ENCODE data around the gene CHRNA3. TPM values are rescaled to one million over a fixed set of nuclear protein-coding genes. Genes with fewer than 3 reads are reported as not detected.
"Not testable (repeated sequence)": the region's sequence is repeated elsewhere in the genome, so short reads cannot be mapped to it uniquely, and the experiment has no call there.

The CHRNA3 gene
- total RNA-seq, 1 donor from 2014 or later, result not detected

DNA sequence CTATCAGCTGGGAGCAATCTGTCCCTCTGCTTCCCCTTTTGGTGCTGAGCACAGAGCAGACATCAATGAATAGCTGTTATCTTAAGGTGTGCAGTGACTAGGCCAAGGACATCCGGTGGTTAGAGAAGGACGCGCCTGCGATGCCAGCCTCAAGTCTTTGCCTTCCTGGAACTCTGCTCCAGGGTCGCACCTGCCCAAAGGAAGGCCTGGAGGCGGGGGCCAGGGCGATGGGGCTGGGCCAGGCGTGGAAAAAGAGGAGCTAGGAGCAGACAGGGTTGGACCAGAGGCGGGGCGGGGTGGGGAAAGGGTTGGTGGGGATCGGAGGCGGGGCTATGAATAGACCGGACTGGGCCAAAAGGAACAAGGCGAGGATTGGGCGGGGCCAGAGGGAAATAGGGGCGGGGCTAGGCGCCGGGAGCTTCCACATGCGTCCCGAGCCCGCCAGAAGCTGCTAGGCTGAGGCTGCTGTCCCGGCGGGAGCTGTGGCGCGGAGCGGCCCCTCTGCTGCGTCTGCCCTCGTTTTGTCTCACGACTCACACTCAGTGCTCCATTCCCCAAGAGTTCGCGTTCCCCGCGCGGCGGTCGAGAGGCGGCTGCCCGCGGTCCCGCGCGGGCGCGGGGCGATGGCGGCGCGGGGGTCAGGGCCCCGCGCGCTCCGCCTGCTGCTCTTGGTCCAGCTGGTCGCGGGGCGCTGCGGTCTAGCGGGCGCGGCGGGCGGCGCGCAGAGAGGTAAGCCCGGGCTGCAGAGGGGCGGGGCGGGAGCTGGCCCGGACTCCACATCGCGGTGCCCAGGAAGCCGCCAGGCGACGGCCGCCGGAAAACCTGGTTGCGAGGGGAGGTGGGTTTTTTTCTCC is 55.5 kb downstream of the CHRNA3 start, which contains the start of gene CHRNA5:
Gene CHRNA5 (plus strand): TSS at position 424 of the 854 bp plus-strand sequence. CDS start 200 bp downstream, at position 624.
- no peak for DNase-seq (ENCODE audit: extremely low read depth, low read depth, low spot score)

DNA sequence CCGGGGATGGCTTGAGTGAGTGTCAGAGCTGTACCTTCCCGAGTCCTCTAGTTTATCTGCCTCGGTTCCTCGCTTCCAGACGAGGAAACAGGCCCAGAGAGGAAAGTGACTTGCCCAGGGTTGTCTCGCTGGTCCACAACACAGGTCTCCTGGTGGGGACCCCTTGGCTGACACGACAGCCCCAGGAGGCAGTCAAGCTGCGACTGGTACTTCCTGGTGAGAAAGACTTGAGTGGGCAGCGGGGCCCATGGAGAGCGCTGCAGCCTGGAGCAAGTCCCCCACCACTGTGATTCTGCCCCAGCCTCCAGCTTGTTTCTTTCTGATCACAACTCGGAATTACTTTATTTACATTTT is 56.1 kb downstream of the CHRNA3 start:
- no peak for DNase-seq (ENCODE audit: extremely low read depth, low read depth, low spot score)

DNA sequence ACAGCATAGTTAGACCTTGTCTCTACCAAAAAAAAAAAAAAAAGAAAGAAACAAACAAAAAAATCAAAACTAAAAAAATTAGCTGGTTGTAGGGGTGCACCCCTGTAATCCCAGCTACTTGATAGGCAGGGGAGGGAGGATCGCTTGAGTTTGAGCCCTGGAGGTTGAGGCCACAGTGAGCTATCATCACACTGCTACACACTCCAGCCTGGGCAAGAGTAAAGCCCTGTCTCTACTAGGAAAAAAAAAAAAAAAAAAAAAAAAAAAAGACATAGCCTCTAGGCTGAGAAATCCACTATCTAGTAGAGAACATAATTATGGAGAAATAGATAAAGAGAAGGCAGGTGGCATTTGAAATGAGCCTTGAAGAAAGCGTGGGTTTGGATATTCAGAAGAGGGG is 57.7 kb downstream of the CHRNA3 start:
- no peak for DNase-seq (ENCODE audit: extremely low read depth, low read depth, low spot score)

- DNase-seq (ENCODE audit: extremely low read depth, low read depth, low spot score), result no peak
Measured at GRCh38 chr15:78561490-78561889, 59.3 kb downstream of the CHRNA3 start.

DNA sequence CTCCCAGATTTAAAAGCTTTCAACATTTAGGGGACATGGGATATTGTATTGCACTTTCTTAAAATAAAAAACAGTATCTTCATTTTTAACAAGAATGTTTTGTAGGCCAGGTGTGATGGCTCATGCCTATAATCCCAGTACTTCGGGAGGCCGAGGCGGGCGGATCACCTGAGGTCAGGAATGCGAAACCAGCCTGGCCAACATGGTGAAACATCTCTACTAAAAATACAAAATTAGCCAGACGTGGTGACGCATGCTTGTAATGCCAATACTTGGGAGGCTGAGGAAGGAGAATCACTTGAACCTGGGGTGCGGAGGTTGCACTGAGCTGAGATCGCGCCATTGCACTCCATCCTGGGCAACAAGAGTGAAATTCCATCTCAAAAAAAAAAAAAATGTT is 60.6 kb downstream of the CHRNA3 start:
- not testable (repeated sequence) for DNase-seq (ENCODE audit: extremely low read depth, low read depth, low spot score)

DNA sequence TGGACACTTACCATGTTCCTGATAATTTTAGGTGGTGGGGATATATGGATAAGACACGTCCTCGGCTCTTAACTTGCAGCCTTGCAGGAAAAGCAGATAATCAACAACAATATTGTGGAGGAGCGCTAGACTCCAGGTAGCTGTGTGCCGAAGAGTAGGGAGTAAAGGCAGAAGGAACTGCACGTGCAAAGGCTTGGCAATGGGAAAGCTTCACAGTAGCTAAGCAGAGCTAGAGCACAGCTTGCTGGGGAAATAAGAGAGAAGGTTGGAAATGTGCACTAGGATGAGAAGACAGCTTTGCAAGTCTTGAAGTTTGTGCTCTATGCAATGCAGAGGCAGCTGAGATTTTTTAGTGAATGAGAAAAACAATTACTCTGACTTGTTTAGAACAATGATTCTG is 68.2 kb downstream of the CHRNA3 start:
- DNase-seq (ENCODE audit: extremely low read depth, low read depth, low spot score), result no peak

GRCh38 chr15:78551902-78552301 is 68.9 kb downstream of the CHRNA3 start:
- no peak for DNase-seq (ENCODE audit: extremely low read depth, low read depth, low spot score)

DNA sequence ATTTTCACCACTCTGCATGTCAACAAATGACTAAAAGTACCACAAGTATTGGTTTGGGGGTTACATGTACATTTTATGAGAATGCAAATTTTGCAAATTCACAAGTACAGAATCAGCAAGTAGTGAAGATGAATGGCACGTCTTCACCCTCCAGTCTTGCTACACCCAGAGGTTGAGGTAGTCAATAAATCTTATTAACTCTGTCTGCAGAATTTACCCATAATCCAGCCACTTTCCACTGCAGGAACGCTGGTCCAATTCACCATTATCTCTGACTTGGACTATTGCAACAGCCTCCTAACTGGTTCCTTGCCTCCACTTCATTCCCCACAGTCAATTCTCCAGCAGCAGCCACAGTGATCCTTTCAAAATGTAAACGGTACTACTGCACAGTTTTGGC is 70.0 kb downstream of the CHRNA3 start:
- DNase-seq (ENCODE audit: extremely low read depth, low read depth, low spot score), result no peak

DNA sequence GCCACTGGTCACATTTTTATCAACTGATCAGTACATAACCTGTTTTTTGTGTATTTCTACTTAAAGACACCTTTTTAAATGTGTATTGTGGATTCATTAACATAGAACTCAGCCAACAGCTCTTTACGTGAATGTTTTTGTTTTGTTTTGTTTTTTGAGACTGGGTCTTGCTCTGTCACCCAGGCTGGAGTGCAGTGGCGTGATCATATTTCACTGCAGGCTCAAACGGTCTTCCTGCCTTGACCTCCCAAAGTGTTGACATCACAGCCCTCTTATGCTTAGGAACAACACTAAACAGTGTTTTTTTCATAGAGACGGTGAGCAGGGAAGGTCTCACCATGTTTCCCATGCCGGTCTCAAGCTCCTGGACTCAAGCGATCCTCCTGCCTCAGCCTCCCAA is 70.6 kb downstream of the CHRNA3 start:
- no peak for DNase-seq (ENCODE audit: extremely low read depth, low read depth, low spot score)

Other genes with a start within 250 kb of the CHRNA3 start
- 19.1 and 27.2 TPM in 2 replicates for gene IREB2, start 182.8 kb downstream of the CHRNA3 start, total RNA-seq
- 1.2 and 3.0 TPM in 2 replicates for gene HYKK, start 113.4 kb downstream of the CHRNA3 start, total RNA-seq
- 241 and 269 TPM in 2 replicates for gene PSMA4, start 80.6 kb downstream of the CHRNA3 start, total RNA-seq
- gene CHRNA5, start 55.5 kb downstream of the CHRNA3 start, total RNA-seq, result 1.6 and 2.5 TPM in 2 replicates
- not detected in 2 replicates for gene CHRNB4, start 20.2 kb upstream of the CHRNA3 start, total RNA-seq
- gene ADAMTS7, start 190.5 kb upstream of the CHRNA3 start, total RNA-seq, result 83.0 and 105 TPM in 2 replicates

Measured in glomerular endothelial cell (primary cell).